ENCODE results near the gene CTAGE1.

CTAGE1 gene

GRCh38 chr18:22409445-22409844 lies 8.3 kb downstream of the CTAGE1 start:
- peaks cover 9% of the 10 kb centered on the region for H3K9me3 ChIP-seq (ENCODE audit: severe bottlenecking)
- no peak for DNase-seq (ENCODE audit: low spot score)
- H3K4me3 ChIP-seq (ENCODE audit: severe bottlenecking) = no peak overlapping the region
- H3K27ac ChIP-seq (ENCODE audit: poor library complexity, severe bottlenecking) = no peak overlapping the region
- H3K36me3 ChIP-seq (ENCODE audit: low read depth) = no peaks in the 10 kb centered on the region
- no peak for ATAC-seq (ENCODE audit: low read depth)
- H3K27me3 ChIP-seq (ENCODE audit: insufficient read depth, poor library complexity, severe bottlenecking) = no peaks in the 10 kb centered on the region
- H3K4me1 ChIP-seq (ENCODE audit: insufficient read depth, poor library complexity, severe bottlenecking) = peaks cover 10% of the 10 kb centered on the region
- no peak for TF ChIP-seq CTCF (IDR thresholded peaks at IDR 0.05; ENCODE audit: poor library complexity, severe bottlenecking)

- ATAC-seq (ENCODE audit: low read depth) = no peak
- H3K36me3 ChIP-seq (ENCODE audit: low read depth) = no peaks in the 10 kb centered on the region
- no peak overlapping the region for H3K4me3 ChIP-seq (ENCODE audit: severe bottlenecking)
- peaks cover 9% of the 10 kb centered on the region for H3K9me3 ChIP-seq (ENCODE audit: severe bottlenecking)
- TF ChIP-seq CTCF (IDR thresholded peaks at IDR 0.05; ENCODE audit: poor library complexity, severe bottlenecking) = no peak
- DNase-seq (ENCODE audit: low spot score) = no peak
- H3K27ac ChIP-seq (ENCODE audit: poor library complexity, severe bottlenecking) = no peak overlapping the region
- peaks cover 9% of the 10 kb centered on the region for H3K4me1 ChIP-seq (ENCODE audit: insufficient read depth, poor library complexity, severe bottlenecking)
- no peaks in the 10 kb centered on the region for H3K27me3 ChIP-seq (ENCODE audit: insufficient read depth, poor library complexity, severe bottlenecking)
Measured at GRCh38 chr18:22408059-22408458, 9.7 kb downstream of the CTAGE1 start.

GRCh38 chr18:22405142-22405541 lies 12.6 kb downstream of the CTAGE1 start:
- no peak overlapping the region for H3K27ac ChIP-seq (ENCODE audit: poor library complexity, severe bottlenecking)
- ATAC-seq (ENCODE audit: low read depth) (no peak), DNase-seq (ENCODE audit: low spot score) (no peak)
- peaks cover 9% of the 10 kb centered on the region for H3K9me3 ChIP-seq (ENCODE audit: severe bottlenecking)
- no peak overlapping the region for H3K4me3 ChIP-seq (ENCODE audit: severe bottlenecking)
- H3K27me3 ChIP-seq (ENCODE audit: insufficient read depth, poor library complexity, severe bottlenecking) = no peaks in the 10 kb centered on the region
- no peak for TF ChIP-seq CTCF (IDR thresholded peaks at IDR 0.05; ENCODE audit: poor library complexity, severe bottlenecking)
- H3K4me1 ChIP-seq (ENCODE audit: insufficient read depth, poor library complexity, severe bottlenecking) = no peaks in the 10 kb centered on the region
- no peaks in the 10 kb centered on the region for H3K36me3 ChIP-seq (ENCODE audit: low read depth)

- Histone ChIP-seq H3K4me1 (ENCODE audit: insufficient read depth, poor library complexity, severe bottlenecking) (no peaks in the 10 kb centered on the region), H3K27ac (ENCODE audit: poor library complexity, severe bottlenecking) (no peak overlapping the region), H3K27me3 (ENCODE audit: insufficient read depth, poor library complexity, severe bottlenecking) (no peaks in the 10 kb centered on the region), H3K36me3 (ENCODE audit: low read depth) (no peaks in the 10 kb centered on the region), H3K9me3 (ENCODE audit: severe bottlenecking) (peaks cover 9% of the 10 kb centered on the region), H3K4me3 (ENCODE audit: severe bottlenecking) (no peak overlapping the region)
- no peak for TF ChIP-seq CTCF (IDR thresholded peaks at IDR 0.05; ENCODE audit: poor library complexity, severe bottlenecking)
- DNase-seq (ENCODE audit: low spot score) (no peak), ATAC-seq (ENCODE audit: low read depth) (no peak)
Measured at GRCh38 chr18:22403950-22404349, 13.8 kb downstream of the CTAGE1 start.

- no peak overlapping the region for H3K4me3 ChIP-seq (ENCODE audit: severe bottlenecking)
- no peak for DNase-seq (ENCODE audit: low spot score)
- no peak for ATAC-seq (ENCODE audit: low read depth)
Measured at GRCh38 chr18:22399949-22400348, 17.8 kb downstream of the CTAGE1 start.

More at GRCh38 chr18:22399949-22400348, 17.8 kb downstream of the CTAGE1 start:
- Histone ChIP-seq H3K4me1 (ENCODE audit: insufficient read depth, poor library complexity, severe bottlenecking) (no peaks in the 10 kb centered on the region), H3K36me3 (ENCODE audit: low read depth) (no peaks in the 10 kb centered on the region), H3K9me3 (ENCODE audit: severe bottlenecking) (peaks cover 5% of the 10 kb centered on the region), H3K27ac (ENCODE audit: poor library complexity, severe bottlenecking) (no peak overlapping the region), H3K27me3 (ENCODE audit: insufficient read depth, poor library complexity, severe bottlenecking) (no peaks in the 10 kb centered on the region)
- TF ChIP-seq CTCF (IDR thresholded peaks at IDR 0.05; ENCODE audit: poor library complexity, severe bottlenecking) = no peak

Measured in RWPE2 (cell line).